Mesendoderm (in vitro differentiated cells): Measurements from ENCODE around the gene PRKCA.

Source experiments
- DNase-seq: peaks from one replicate; pipeline ENCODE4 v3.0.0; 2013
- H2AK5ac ChIP-seq: 2 replicates; pipeline ENCODE4 v1.6.1; 2013; ENCODE audit warnings: low read length, inconsistent platforms
- H2BK120ac ChIP-seq: 2 replicates; pipeline ENCODE4 v1.6.1; 2013; ENCODE audit warnings: low read depth, mild to moderate bottlenecking, low read length, moderate library complexity, mixed read lengths
- H2BK15ac ChIP-seq: replicated peaks from 2 replicates; pipeline ENCODE4 v1.6.1; 2013; ENCODE audit warnings: low read depth, mild to moderate bottlenecking, moderate library complexity
- H2BK5ac ChIP-seq: 2 replicates; pipeline ENCODE4 v1.6.1; 2013; ENCODE audit warnings: low read length, inconsistent platforms
- H3K18ac ChIP-seq: 2 replicates; pipeline ENCODE4 v1.6.1; 2013; ENCODE audit warnings: mild to moderate bottlenecking, low read length, mixed read lengths
- H3K23ac ChIP-seq: one replicate; pipeline ENCODE4 v1.6.1; 2013; ENCODE audit warnings: low read length
- H3K27ac ChIP-seq: 2 replicates; pipeline ENCODE4 v1.5.1; 2013; ENCODE audit warnings: low read depth, mild to moderate bottlenecking, inconsistent platforms, low read length, moderate library complexity
- H3K27me3 ChIP-seq: 2 replicates; pipeline ENCODE4 v1.6.1; 2013; ENCODE audit warnings: low read length, control low read depth, mild to moderate bottlenecking, inconsistent platforms; ENCODE audit not compliant: insufficient read depth, poor library complexity
- H3K36me3 ChIP-seq: 2 replicates; pipeline ENCODE4 v1.6.1; 2013; ENCODE audit warnings: low read length, inconsistent platforms; ENCODE audit not compliant: control insufficient read depth, insufficient read depth
- H3K4ac ChIP-seq: one replicate; pipeline ENCODE4 v1.6.1; 2013; ENCODE audit warnings: low read depth, mild to moderate bottlenecking, low read length, moderate library complexity
- H3K4me1 ChIP-seq: 2 replicates; pipeline ENCODE4 v1.6.1; 2013; ENCODE audit warnings: low read depth, low read length, inconsistent platforms; ENCODE audit not compliant: control insufficient read depth
- H3K4me2 ChIP-seq: 2 replicates; pipeline ENCODE4 v1.6.1; 2013; ENCODE audit warnings: low read length
- H3K4me3 ChIP-seq: 2 replicates; pipeline ENCODE4 v1.5.1; 2013; ENCODE audit warnings: mild to moderate bottlenecking, low read length
- H3K56ac ChIP-seq: one replicate; pipeline ENCODE4 v1.6.1; 2013; ENCODE audit warnings: low read length
- H3K79me1 ChIP-seq: 2 replicates; pipeline ENCODE4 v1.6.1; 2013; ENCODE audit warnings: low read length, inconsistent platforms
- H3K79me2 ChIP-seq: 2 replicates; pipeline ENCODE4 v1.6.1; 2013; ENCODE audit warnings: mild to moderate bottlenecking, low read length; ENCODE audit not compliant: control insufficient read depth, insufficient read depth
- H3K9ac ChIP-seq: 2 replicates; pipeline ENCODE4 v1.6.1; 2013; ENCODE audit warnings: low read length, inconsistent platforms
- H4K5ac ChIP-seq: one replicate; pipeline ENCODE4 v1.6.1; 2013; ENCODE audit warnings: low read length
- H4K8ac ChIP-seq: one replicate; pipeline ENCODE4 v1.6.1; 2013; ENCODE audit warnings: low read depth, mild to moderate bottlenecking, control low read depth, low read length, moderate library complexity
- WGBS: extraction: QIAGEN DNeasy Blood & Tissue Kit; methylation state at CpG from one replicate; pipeline ENCODE4 v1.1.7; 2013; ENCODE audit warnings: low lambda C conversion rate, missing lambda C conversion rate; ENCODE audit not compliant: insufficient coverage; ENCODE audit errors: extremely low coverage; 5-methylcytosine and 5-hydroxymethylcytosine counted together

PRKCA gene

GRCh38 chr17:66630828-66631472, 328.5 kb downstream of the PRKCA start:
- no peak overlapping the region for H3K9ac ChIP-seq
- no CpG with 5 or more reads among the region's 3 CpGs for WGBS
- H4K5ac ChIP-seq: no peak overlapping the region
- no peak overlapping the region for H3K18ac ChIP-seq
- no peak overlapping the region for H3K4me2 ChIP-seq
- H3K56ac ChIP-seq: no peak overlapping the region
- H3K27ac ChIP-seq: no peak overlapping the region
- no peaks in the 10 kb centered on the region for H3K79me2 ChIP-seq
- H4K8ac ChIP-seq: no peak overlapping the region
- no peak overlapping the region for H2BK120ac ChIP-seq
- H2BK5ac ChIP-seq: no peak overlapping the region
- H3K79me1 ChIP-seq: no peaks in the 10 kb centered on the region
- no peaks in the 10 kb centered on the region for H3K4me1 ChIP-seq
- H3K23ac ChIP-seq: no peak overlapping the region
- DNase-seq: no peak
- no peaks in the 10 kb centered on the region for H3K36me3 ChIP-seq
- no peak overlapping the region for H2BK15ac ChIP-seq
- no peaks in the 10 kb centered on the region for H3K27me3 ChIP-seq
- no peak overlapping the region for H2AK5ac ChIP-seq
- no peak overlapping the region for H3K4ac ChIP-seq
- H3K4me3 ChIP-seq: no peak overlapping the region

- Histone ChIP-seq H3K36me3 (no peaks in the 10 kb centered on the region), H2BK15ac (no peak overlapping the region), H3K4me3 (no peak overlapping the region), H2BK5ac (no peak overlapping the region), H3K27me3 (no peaks in the 10 kb centered on the region), H3K4ac (no peak overlapping the region), H4K5ac (no peak overlapping the region), H3K27ac (no peak overlapping the region), H2BK120ac (no peak overlapping the region), H3K79me1 (no peaks in the 10 kb centered on the region), H3K56ac (no peak overlapping the region), H3K18ac (no peak overlapping the region), H3K4me1 (no peaks in the 10 kb centered on the region), H2AK5ac (no peak overlapping the region), H3K79me2 (no peaks in the 10 kb centered on the region), H3K4me2 (no peak overlapping the region), H3K23ac (no peak overlapping the region), H4K8ac (no peak overlapping the region), H3K9ac (no peak overlapping the region)
- DNase-seq: no peak
- WGBS: no CpG with 5 or more reads among the region's 3 CpGs
Measured at GRCh38 chr17:66632731-66633130, 330.3 kb downstream of the PRKCA start.

- Histone ChIP-seq H3K18ac (no peak overlapping the region), H3K79me1 (no peaks in the 10 kb centered on the region), H3K27ac (no peak overlapping the region), H4K5ac (no peak overlapping the region), H3K9ac (no peak overlapping the region), H2AK5ac (no peak overlapping the region), H3K36me3 (no peaks in the 10 kb centered on the region), H3K4me2 (no peak overlapping the region), H2BK120ac (no peak overlapping the region), H3K27me3 (no peaks in the 10 kb centered on the region), H3K4me3 (no peak overlapping the region), H3K56ac (no peak overlapping the region), H3K4me1 (no peaks in the 10 kb centered on the region), H2BK5ac (no peak overlapping the region), H3K79me2 (no peaks in the 10 kb centered on the region), H4K8ac (no peak overlapping the region), H2BK15ac (no peak overlapping the region), H3K23ac (no peak overlapping the region), H3K4ac (no peak overlapping the region)
- WGBS: no CpG with 5 or more reads among the region's 3 CpGs
- no peak for DNase-seq
Measured at GRCh38 chr17:66633317-66633965, 331.0 kb downstream of the PRKCA start.

GRCh38 chr17:66634193-66634592, 331.8 kb downstream of the PRKCA start:
- H3K36me3 ChIP-seq: no peaks in the 10 kb centered on the region
- no peak overlapping the region for H2BK15ac ChIP-seq
- no peak overlapping the region for H3K23ac ChIP-seq
- no peak overlapping the region for H2BK120ac ChIP-seq
- WGBS: no CpG with 5 or more reads among the region's 1 CpG
- no peak for DNase-seq
- H2AK5ac ChIP-seq: no peak overlapping the region
- no peak overlapping the region for H3K4me2 ChIP-seq
- no peak overlapping the region for H3K18ac ChIP-seq
- no peak overlapping the region for H4K8ac ChIP-seq
- H3K27me3 ChIP-seq: no peaks in the 10 kb centered on the region
- no peak overlapping the region for H3K4me3 ChIP-seq
- no peaks in the 10 kb centered on the region for H3K79me2 ChIP-seq
- no peak overlapping the region for H2BK5ac ChIP-seq
- no peak overlapping the region for H3K9ac ChIP-seq
- no peak overlapping the region for H3K27ac ChIP-seq
- no peak overlapping the region for H4K5ac ChIP-seq
- H3K56ac ChIP-seq: no peak overlapping the region
- no peak overlapping the region for H3K4ac ChIP-seq
- H3K79me1 ChIP-seq: no peaks in the 10 kb centered on the region
- no peaks in the 10 kb centered on the region for H3K4me1 ChIP-seq

GRCh38 chr17:66635386-66636045, 333.1 kb downstream of the PRKCA start:
- Histone ChIP-seq H4K8ac (no peak overlapping the region), H3K36me3 (no peaks in the 10 kb centered on the region), H3K4me1 (no peaks in the 10 kb centered on the region), H2AK5ac (no peak overlapping the region), H3K18ac (no peak overlapping the region), H2BK5ac (no peak overlapping the region), H2BK15ac (no peak overlapping the region), H3K23ac (no peak overlapping the region), H3K4ac (no peak overlapping the region), H3K4me3 (no peak overlapping the region), H3K27me3 (no peaks in the 10 kb centered on the region), H2BK120ac (no peak overlapping the region), H3K79me1 (no peaks in the 10 kb centered on the region), H3K56ac (no peak overlapping the region), H3K79me2 (no peaks in the 10 kb centered on the region), H3K27ac (no peak overlapping the region), H3K4me2 (no peak overlapping the region), H3K9ac (no peak overlapping the region), H4K5ac (no peak overlapping the region)
- no CpG with 5 or more reads among the region's 7 CpGs for WGBS
- DNase-seq: no peak
